Thymus (tissue), 11 donors: Measurements from ENCODE around the gene MACROD2. TPM values are rescaled to one million over a fixed set of nuclear protein-coding genes. Genes with fewer than 3 reads are reported as not detected.

Experiments
- DNase-seq, 9 donors: peaks; one replicate each; pipeline ENCODE4 v3.0.0-alpha.2; 2013; ENCODE audit warnings: low spot score in 9 of 9, low read depth in 6 of 9, missing footprints in 1 of 9
- H3K27ac ChIP-seq, 2 donors: one replicate each; pipeline ENCODE4 v1.5.1; 2013; ENCODE audit warnings: control low read depth in 1 of 2, low read depth in 1 of 2, low read length in 1 of 2, mild to moderate bottlenecking in 1 of 2, moderate library complexity in 1 of 2
- H3K27me3 ChIP-seq, 2 donors: one replicate each; pipeline ENCODE4 v1.5.1; 2013; ENCODE audit warnings: low read length in 1 of 2; ENCODE audit not compliant: control insufficient read depth in 2 of 2, insufficient read depth in 1 of 2
- H3K36me3 ChIP-seq, 2 donors: one replicate each; pipeline ENCODE4 v1.5.1; 2013; ENCODE audit warnings: low read length in 1 of 2, mild to moderate bottlenecking in 1 of 2, moderate library complexity in 1 of 2; ENCODE audit not compliant: control insufficient read depth in 2 of 2, insufficient read depth in 2 of 2
- H3K4me1 ChIP-seq, 2 donors: one replicate each; pipeline ENCODE4 v1.5.1; 2013; ENCODE audit warnings: low read length in 2 of 2; ENCODE audit not compliant: control insufficient read depth in 2 of 2, insufficient read depth in 2 of 2
- H3K4me3 ChIP-seq, 2 donors: one replicate each; pipeline ENCODE4 v1.5.1; 2013; ENCODE audit warnings: low read length in 2 of 2, control low read depth in 1 of 2, mild to moderate bottlenecking in 1 of 2
- H3K9me3 ChIP-seq, 2 donors: one replicate each; pipeline ENCODE4 v1.5.1; 2013; ENCODE audit warnings: low read length in 1 of 2, mild to moderate bottlenecking in 1 of 2; ENCODE audit not compliant: control insufficient read depth in 2 of 2, insufficient read depth in 1 of 2
- WGBS: extraction: QIAGEN DNeasy Blood & Tissue Kit; methylation state at CpG from one replicate; pipeline ENCODE4 v1.1.7; 2013; 5-methylcytosine and 5-hydroxymethylcytosine counted together
- polyA plus RNA-seq: library from polyadenylated mRNA; stranded (reverse); fragments of 200-250 nt; gene quantifications from one replicate; pipeline ENCODE4 v1.2.3, GENCODE V29; 2013
- total RNA-seq: library from RNA; stranded (reverse); fragments of 120-200 nt; gene quantifications from one replicate; pipeline ENCODE4 v1.2.4, GENCODE V29; 2013
- donor health status: healthy.

Gene MACROD2
- total and polyA plus RNA-seq, 2 donors: 1.6 to 4.2 TPM

- Histone ChIP-seq H3K27me3 (no peaks in the 10 kb centered on the region), H3K9me3 (no peaks in the 10 kb centered on the region), H3K27ac (no peak overlapping the region), H3K4me3 (no peak overlapping the region), H3K4me1 (no peaks in the 10 kb centered on the region), H3K36me3 (no peaks in the 10 kb centered on the region)
- WGBS: 95% methylated on average over 4 of the region's 4 CpGs
- no peak for DNase-seq
These were observed 1574.8 kb downstream of the MACROD2 start for GRCh38 chr20:15570156-15570555.

GRCh38 chr20:15571056-15571455 lies 1575.7 kb downstream of the MACROD2 start:
- DNase-seq: no peak
- H3K27ac ChIP-seq: no peak overlapping the region

GRCh38 chr20:15575255-15575654 lies 1579.9 kb downstream of the MACROD2 start:
- Histone ChIP-seq H3K27ac (no peak overlapping the region), H3K27me3 (no peaks in the 10 kb centered on the region), H3K9me3 (no peaks in the 10 kb centered on the region), H3K36me3 (no peaks in the 10 kb centered on the region), H3K4me1 (no peaks in the 10 kb centered on the region), H3K4me3 (no peak overlapping the region)
- no peak for DNase-seq
- WGBS: 94% methylated on average over 1 of the region's 1 CpG

More at GRCh38 chr20:15571056-15571455, 1575.7 kb downstream of the MACROD2 start:
- Histone ChIP-seq H3K9me3 (no peaks in the 10 kb centered on the region), H3K36me3 (no peaks in the 10 kb centered on the region), H3K4me1 (no peaks in the 10 kb centered on the region), H3K4me3 (no peak overlapping the region), H3K27me3 (no peaks in the 10 kb centered on the region)

- no peaks in the 10 kb centered on the region for H3K9me3 ChIP-seq
- no peak overlapping the region for H3K27ac ChIP-seq
- H3K4me3 ChIP-seq: no peak overlapping the region
- no peak for DNase-seq
- no peaks in the 10 kb centered on the region for H3K4me1 ChIP-seq
- H3K36me3 ChIP-seq: no peaks in the 10 kb centered on the region
- no peaks in the 10 kb centered on the region for H3K27me3 ChIP-seq
These were observed 1581.1 kb downstream of the MACROD2 start for GRCh38 chr20:15576411-15576810.

GRCh38 chr20:15578113-15578512 lies 1582.8 kb downstream of the MACROD2 start:
- no peak overlapping the region for H3K4me3 ChIP-seq
- H3K27me3 ChIP-seq: no peaks in the 10 kb centered on the region
- H3K36me3 ChIP-seq: no peaks in the 10 kb centered on the region
- WGBS: 92% methylated on average over 3 of the region's 3 CpGs
- DNase-seq: no peak
- no peaks in the 10 kb centered on the region for H3K4me1 ChIP-seq
- no peaks in the 10 kb centered on the region for H3K9me3 ChIP-seq
- H3K27ac ChIP-seq: no peak overlapping the region

GRCh38 chr20:15579688-15580087 lies 1584.4 kb downstream of the MACROD2 start:
- Histone ChIP-seq H3K4me3 (no peak overlapping the region), H3K4me1 (no peaks in the 10 kb centered on the region), H3K36me3 (no peaks in the 10 kb centered on the region), H3K9me3 (no peaks in the 10 kb centered on the region), H3K27ac (no peak overlapping the region), H3K27me3 (no peaks in the 10 kb centered on the region)
- WGBS: 84% methylated on average over 2 of the region's 2 CpGs
- DNase-seq: no peak

GRCh38 chr20:15582146-15582760 lies 1586.9 kb downstream of the MACROD2 start:
- DNase-seq: no peak
- H3K36me3 ChIP-seq: no peaks in the 10 kb centered on the region
- 79% methylated on average over 5 of the region's 5 CpGs for WGBS

GRCh38 chr20:15584507-15584906 lies 1589.2 kb downstream of the MACROD2 start:
- Histone ChIP-seq H3K4me1 (no peaks in the 10 kb centered on the region), H3K4me3 (no peak overlapping the region), H3K9me3 (no peaks in the 10 kb centered on the region), H3K27ac (no peak overlapping the region), H3K27me3 (no peaks in the 10 kb centered on the region), H3K36me3 (no peaks in the 10 kb centered on the region)
- 90% methylated on average over 6 of the region's 6 CpGs for WGBS
- DNase-seq: no peak

More at GRCh38 chr20:15582146-15582760, 1586.9 kb downstream of the MACROD2 start:
- Histone ChIP-seq H3K9me3 (no peaks in the 10 kb centered on the region), H3K27ac (no peak overlapping the region), H3K4me1 (no peaks in the 10 kb centered on the region), H3K4me3 (no peak overlapping the region), H3K27me3 (no peaks in the 10 kb centered on the region)

- Histone ChIP-seq H3K36me3 (no peaks in the 10 kb centered on the region), H3K9me3 (no peaks in the 10 kb centered on the region), H3K27ac (no peak overlapping the region), H3K4me3 (no peak overlapping the region), H3K27me3 (no peaks in the 10 kb centered on the region), H3K4me1 (no peaks in the 10 kb centered on the region)
- 92% methylated on average over 4 of the region's 4 CpGs for WGBS
- no peak for DNase-seq
These were observed 1597.8 kb downstream of the MACROD2 start for GRCh38 chr20:15593081-15593480.
